Body of pancreas (tissue), 4 donors: ENCODE measurements around the gene APCDD1.

Source experiments
- POLR2A ChIP-seq, 3 donors: fragments of 450-650 bp; IDR thresholded peaks; one replicate each; pipeline ENCODE4 v1.6.1; 2016; ENCODE audit warnings: antibody characterized with exemption in 3 of 3, mild to moderate bottlenecking in 2 of 3
- TF ChIP-seq, protein P1 (sequence below), 7 experiments: fragments of 450-650 bp in 4 of 7; fragments of 200-600 bp in 3 of 7; sonication (generic) in 3 of 7; IDR thresholded peaks; one replicate each; pipeline ENCODE4 v1.5.1; 2016 to 2019; ENCODE audit warnings: antibody characterized with exemption in 7 of 7

DNA sequence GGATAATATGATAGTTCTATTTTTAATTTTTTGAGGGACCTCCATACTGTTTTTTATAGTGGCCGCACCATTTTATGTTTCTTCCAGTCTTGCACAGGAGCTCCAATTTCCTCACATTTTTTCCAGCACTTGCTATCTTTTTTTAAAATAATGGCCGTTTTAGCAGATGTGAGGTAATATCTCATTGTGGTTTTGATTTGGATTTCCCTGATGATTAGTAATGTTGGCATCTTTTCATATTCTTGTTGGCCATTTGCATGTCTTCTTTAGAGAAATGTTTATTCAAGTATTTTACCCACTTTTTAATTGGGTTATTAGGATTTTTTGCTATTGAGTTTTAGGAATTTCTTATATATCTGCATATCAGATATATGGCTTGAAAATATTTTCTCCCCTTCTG, 41.5 kb downstream of the APCDD1 start:
- TF ChIP-seq, protein P1, sequence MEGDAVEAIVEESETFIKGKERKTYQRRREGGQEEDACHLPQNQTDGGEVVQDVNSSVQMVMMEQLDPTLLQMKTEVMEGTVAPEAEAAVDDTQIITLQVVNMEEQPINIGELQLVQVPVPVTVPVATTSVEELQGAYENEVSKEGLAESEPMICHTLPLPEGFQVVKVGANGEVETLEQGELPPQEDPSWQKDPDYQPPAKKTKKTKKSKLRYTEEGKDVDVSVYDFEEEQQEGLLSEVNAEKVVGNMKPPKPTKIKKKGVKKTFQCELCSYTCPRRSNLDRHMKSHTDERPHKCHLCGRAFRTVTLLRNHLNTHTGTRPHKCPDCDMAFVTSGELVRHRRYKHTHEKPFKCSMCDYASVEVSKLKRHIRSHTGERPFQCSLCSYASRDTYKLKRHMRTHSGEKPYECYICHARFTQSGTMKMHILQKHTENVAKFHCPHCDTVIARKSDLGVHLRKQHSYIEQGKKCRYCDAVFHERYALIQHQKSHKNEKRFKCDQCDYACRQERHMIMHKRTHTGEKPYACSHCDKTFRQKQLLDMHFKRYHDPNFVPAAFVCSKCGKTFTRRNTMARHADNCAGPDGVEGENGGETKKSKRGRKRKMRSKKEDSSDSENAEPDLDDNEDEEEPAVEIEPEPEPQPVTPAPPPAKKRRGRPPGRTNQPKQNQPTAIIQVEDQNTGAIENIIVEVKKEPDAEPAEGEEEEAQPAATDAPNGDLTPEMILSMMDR (IDR thresholded peaks at IDR 0.05): no peak
- TF ChIP-seq POLR2A (IDR thresholded peaks at IDR 0.05): no peak
